ENCODE results near the gene SLC39A2.

The SLC39A2 gene

GRCh38 chr14:21050597-21050996 is 51.5 kb downstream of the SLC39A2 start:
- DNase-seq = no peak
